Subcutaneous abdominal adipose tissue (tissue), 5 donors: ENCODE results near the gene STRN3.
"Not testable (repeated sequence)": the region's sequence is repeated elsewhere in the genome, so short reads cannot be mapped to it uniquely, and the experiment has no call there.

Experiments used
- H3K27ac ChIP-seq: one replicate; pipeline ENCODE4 v1.7.0; 2013; ENCODE audit warnings: low read depth, mild to moderate bottlenecking, inconsistent platforms, low read length, moderate library complexity
- H3K27me3 ChIP-seq, 5 donors: one replicate each; pipeline ENCODE4 v1.7.0; 2013; ENCODE audit warnings: low read length in 5 of 5, inconsistent platforms in 1 of 5; ENCODE audit not compliant: control insufficient read depth in 5 of 5, insufficient read depth in 4 of 5
- H3K36me3 ChIP-seq, 5 donors: one replicate each; pipeline ENCODE4 v1.7.0; 2013; ENCODE audit warnings: low read length in 5 of 5; ENCODE audit not compliant: control insufficient read depth in 5 of 5, insufficient read depth in 5 of 5
- H3K4me1 ChIP-seq, 5 donors: one replicate each; pipeline ENCODE4 v1.7.0; 2013; ENCODE audit warnings: low read length in 5 of 5, mild to moderate bottlenecking in 3 of 5, moderate library complexity in 1 of 5; ENCODE audit not compliant: control insufficient read depth in 5 of 5, insufficient read depth in 5 of 5
- H3K4me3 ChIP-seq, 5 donors: one replicate each; pipeline ENCODE4 v1.7.0; 2013; ENCODE audit warnings: low read length in 5 of 5, low read depth in 1 of 5
- H3K9ac ChIP-seq, 5 donors: one replicate each; pipeline ENCODE4 v1.7.0; 2013; ENCODE audit warnings: low read length in 5 of 5, mild to moderate bottlenecking in 4 of 5, moderate library complexity in 3 of 5
- H3K9me3 ChIP-seq, 5 donors: one replicate each; pipeline ENCODE4 v1.7.0; 2013; ENCODE audit warnings: low read length in 5 of 5; ENCODE audit not compliant: control insufficient read depth in 5 of 5
- donor health status: healthy.
- donor health status: healthy.
- donor health status: healthy.
- donor health status: healthy.
- donor health status: healthy.

STRN3 gene

DNA sequence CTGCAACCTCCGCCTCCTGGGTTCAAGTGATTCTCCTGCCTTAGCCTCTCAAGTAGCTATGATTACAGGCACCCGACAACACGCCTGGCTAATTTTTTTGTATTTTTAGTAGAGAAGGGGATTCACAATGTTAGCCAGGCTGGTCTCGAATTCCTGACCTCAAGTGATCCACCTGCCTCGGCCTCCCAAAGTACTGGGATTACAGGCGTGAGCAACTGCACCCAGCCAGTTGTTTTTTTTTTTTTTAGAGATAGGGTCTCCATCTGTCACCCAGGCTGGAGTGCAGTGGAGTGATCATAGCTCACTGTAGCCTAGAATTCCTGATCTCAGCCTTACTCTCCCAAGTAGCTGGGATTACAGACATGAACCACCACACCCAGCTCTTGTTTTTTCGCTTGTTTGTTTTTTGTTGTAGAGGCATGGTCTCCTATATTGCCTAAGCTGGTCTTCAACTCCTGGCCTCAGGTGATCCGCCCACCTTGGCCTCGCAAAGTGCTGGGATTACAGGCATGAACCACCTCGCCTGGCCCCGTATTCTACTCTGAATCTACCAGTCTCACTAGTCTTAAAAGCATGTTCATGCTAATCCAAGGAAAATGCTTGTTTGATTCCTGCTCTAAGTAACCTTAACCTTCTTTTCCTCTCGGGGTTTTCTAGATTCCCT lies 31.7 kb upstream of the STRN3 start:
- Histone ChIP-seq H3K27me3 (no peaks in the 10 kb centered on the region), H3K9ac (no peak overlapping the region), H3K27ac (no peak overlapping the region), H3K9me3 (no peaks in the 10 kb centered on the region), H3K36me3 (no peaks in the 10 kb centered on the region), H3K4me1 (peaks cover 0 to 16% (median 5%) of the 10 kb centered on the region in 5 donors), H3K4me3 (no peak overlapping the region)

DNA sequence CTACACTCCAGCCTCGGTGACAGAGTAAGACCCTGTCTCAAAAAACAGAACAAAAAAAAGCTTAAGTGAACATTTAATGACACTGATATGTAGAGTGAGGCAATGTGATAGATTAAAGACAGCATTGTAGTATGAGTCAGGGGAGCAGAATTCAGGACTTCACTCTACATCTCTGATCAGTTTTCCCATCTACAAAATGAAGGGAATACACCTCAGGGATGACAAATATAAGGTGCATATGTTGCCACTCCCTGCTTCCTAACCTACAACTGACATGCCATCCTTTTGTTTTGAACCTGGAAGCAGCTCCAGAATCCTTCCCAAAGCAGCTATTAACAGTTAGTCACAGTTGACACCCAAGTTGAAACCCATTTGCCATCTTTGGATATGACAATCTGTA lies 30.9 kb upstream of the STRN3 start:
- H3K27me3 ChIP-seq: no peaks in the 10 kb centered on the region
- no peak overlapping the region for H3K9ac ChIP-seq
- no peak overlapping the region for H3K27ac ChIP-seq
- H3K4me1 ChIP-seq: peaks cover 0 to 16% (median 5%) of the 10 kb centered on the region in 5 donors
- H3K36me3 ChIP-seq: no peaks in the 10 kb centered on the region
- no peak overlapping the region for H3K4me3 ChIP-seq
- no peaks in the 10 kb centered on the region for H3K9me3 ChIP-seq

DNA sequence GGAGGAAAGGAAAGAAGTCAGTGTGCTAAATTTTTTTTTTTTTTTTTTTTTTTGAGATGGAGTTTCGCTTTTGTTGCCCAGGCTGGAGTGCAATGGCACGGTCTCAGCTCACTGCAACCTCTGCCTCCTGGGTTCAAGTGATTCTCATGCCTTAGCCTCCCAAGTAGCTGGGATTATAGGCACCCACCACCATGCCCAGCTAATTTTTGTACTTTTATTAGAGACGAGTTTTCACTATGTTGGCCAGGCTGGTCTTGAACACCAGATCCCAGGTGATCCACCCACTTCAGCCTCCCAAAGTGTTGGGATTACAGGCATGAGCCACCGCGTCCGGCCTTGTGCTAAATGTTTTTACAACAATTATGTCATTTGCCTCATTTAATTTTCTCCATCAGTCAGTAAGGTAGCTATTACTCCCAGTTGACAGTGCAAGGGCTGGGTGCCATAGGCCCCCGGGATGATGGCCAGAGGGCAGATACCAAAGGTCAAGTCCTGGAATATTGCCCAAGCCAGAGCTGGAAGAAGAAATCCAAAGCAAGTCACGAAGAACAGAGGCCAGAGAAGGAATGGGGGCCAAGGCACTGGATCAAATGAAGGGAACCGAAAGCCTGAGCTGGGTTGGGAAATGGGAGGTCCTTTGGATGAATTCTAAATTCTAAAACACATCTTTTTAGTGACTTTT lies 26.9 kb upstream of the STRN3 start:
- peak overlapping the region; percentile 16 for H3K27ac ChIP-seq
- H3K4me1 ChIP-seq: peaks cover 2 to 18% (median 7%) of the 10 kb centered on the region in 5 donors
- H3K36me3 ChIP-seq, H3K4me3 ChIP-seq, H3K9ac ChIP-seq, H3K9me3 ChIP-seq, H3K27me3 ChIP-seq: not testable (repeated sequence)

DNA sequence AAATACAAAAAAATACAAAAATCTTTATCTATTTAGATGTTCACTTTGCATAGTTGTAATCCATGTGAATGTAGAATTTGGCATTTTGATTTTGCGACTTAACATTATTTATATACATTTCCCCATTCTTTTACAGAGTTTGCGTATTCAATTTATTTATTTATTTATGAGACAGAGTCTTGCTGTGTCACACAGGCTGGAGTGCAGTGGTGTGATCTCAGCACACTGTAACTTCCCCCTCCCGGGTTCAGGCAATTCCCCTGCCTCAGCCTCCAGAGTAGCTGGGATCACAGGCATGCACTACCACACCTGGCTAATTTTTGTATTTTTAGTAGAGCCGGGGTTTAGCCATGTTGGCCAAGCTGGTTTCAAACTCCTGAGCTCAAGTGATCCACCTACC lies 25.3 kb upstream of the STRN3 start:
- Histone ChIP-seq H3K9me3 (no peaks in the 10 kb centered on the region), H3K4me1 (peaks cover 2 to 18% (median 7%) of the 10 kb centered on the region in 5 donors), H3K27ac (no peak overlapping the region), H3K9ac (no peak overlapping the region), H3K4me3 (no peak overlapping the region), H3K27me3 (no peaks in the 10 kb centered on the region), H3K36me3 (no peaks in the 10 kb centered on the region)

DNA sequence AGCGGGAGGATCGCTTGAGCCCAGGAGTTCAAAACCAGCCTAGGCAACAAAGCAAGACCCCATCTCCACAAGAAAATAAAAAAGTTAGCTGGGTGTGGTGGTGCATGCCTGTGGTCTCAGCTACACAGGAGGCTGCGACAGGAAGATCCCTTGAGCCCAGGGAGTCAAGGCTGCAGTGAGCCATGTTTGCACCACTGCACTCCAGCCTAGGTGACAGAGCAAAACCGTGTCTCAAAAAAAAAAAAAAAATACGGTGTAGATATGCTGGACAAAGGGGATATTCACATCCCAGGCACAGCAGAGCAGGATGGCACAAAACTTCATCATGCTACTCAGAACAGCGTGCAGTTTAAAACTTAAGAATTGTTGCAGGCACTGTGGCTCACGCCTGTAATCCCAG lies 24.8 kb upstream of the STRN3 start:
- Histone ChIP-seq H3K27me3 (no peaks in the 10 kb centered on the region), H3K36me3 (no peaks in the 10 kb centered on the region), H3K4me3 (no peak overlapping the region)

DNA sequence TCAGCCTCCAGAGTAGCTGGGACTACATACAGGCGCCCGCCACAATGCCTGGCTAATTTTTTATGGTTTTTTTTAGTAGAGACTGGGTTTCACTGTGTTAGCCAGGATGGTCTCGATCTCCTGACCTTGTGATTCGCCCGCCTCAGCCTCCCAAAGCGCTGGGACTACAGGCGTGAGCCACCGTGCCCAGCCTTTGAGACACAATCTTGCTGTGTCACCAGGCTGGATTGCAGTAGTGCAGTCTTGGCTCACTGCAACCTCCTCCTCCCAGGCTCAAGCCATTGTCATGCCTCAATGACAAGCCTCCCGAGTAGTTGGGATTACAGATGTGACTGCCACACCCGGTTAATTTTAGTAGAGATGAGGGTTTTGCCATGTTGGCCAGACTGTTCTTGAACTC lies 21.3 kb upstream of the STRN3 start:
- Histone ChIP-seq H3K9ac (no peak overlapping the region), H3K27me3 (no peaks in the 10 kb centered on the region), H3K9me3 (no peaks in the 10 kb centered on the region), H3K36me3 (no peaks in the 10 kb centered on the region), H3K4me3 (no peak overlapping the region), H3K4me1 (peaks cover 0 to 6% (median 4%) of the 10 kb centered on the region in 5 donors), H3K27ac (no peak overlapping the region)

More for the DNA sequence above, 24.8 kb upstream of the STRN3 start:
- Histone ChIP-seq H3K9ac (no peak overlapping the region), H3K4me1 (peaks cover 2 to 18% (median 7%) of the 10 kb centered on the region in 5 donors), H3K27ac (no peak overlapping the region), H3K9me3 (no peaks in the 10 kb centered on the region)

DNA sequence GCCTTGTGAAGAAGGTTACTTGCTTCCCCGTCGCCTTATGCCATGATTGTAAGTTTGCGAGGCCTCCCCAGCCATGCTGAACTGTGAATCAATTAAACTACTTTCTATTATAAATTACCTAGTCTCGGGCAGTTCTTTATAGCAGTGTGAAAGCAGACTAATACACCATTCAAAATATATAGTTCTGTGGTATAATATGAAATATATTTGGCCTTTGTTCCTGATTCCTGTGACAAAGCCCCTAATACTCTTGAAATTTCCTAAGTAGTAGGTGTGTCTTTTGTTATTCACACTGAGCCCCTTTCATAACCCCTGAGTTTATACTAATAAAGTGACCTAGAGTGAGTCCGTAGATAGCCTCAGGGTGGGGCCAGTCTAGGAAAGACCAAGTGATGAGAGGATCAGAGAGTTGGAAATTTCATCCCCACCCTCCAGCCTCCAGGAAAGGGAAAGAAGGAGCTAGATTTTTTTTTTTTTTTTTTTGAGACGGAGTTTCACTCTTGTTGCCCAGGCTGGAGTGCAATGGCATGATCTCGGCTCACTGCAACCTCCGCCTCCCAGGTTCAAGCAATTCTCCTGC lies 19.4 kb upstream of the STRN3 start:
- Histone ChIP-seq H3K27ac (no peak overlapping the region), H3K4me3 (no peak overlapping the region), H3K27me3 (no peaks in the 10 kb centered on the region), H3K4me1 (peaks cover 0 to 6% (median 4%) of the 10 kb centered on the region in 5 donors), H3K36me3 (no peaks in the 10 kb centered on the region), H3K9me3 (no peaks in the 10 kb centered on the region), H3K9ac (no peak overlapping the region)

DNA sequence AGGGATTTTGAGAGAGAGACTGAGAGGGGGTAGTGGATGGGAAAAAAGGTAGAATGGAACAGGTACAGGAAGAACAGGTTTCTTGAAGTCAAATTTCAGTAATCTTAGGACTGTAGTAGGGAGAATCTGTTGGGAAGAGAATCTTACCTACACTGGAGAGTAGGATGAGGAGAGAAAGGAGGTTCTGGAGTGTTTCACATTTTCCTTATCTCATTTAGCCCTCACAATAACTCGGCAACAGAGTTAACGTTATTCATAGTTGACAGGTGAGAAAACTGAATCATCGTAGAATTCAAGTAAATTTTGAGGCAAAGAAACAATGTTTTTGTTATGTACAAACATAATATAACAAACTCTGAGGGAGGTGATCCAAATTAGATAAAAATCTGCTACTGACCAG lies 17.2 kb upstream of the STRN3 start:
- H3K4me3 ChIP-seq: no peak overlapping the region
- H3K27me3 ChIP-seq: no peaks in the 10 kb centered on the region
- H3K36me3 ChIP-seq: peaks cover 0 to 1% (median 0%) of the 10 kb centered on the region in 5 donors
- peaks cover 0 to under 1% (median 0%) of the 10 kb centered on the region in 5 donors for H3K4me1 ChIP-seq
- no peak overlapping the region for H3K27ac ChIP-seq
- H3K9me3 ChIP-seq: no peaks in the 10 kb centered on the region
- no peak overlapping the region for H3K9ac ChIP-seq

DNA sequence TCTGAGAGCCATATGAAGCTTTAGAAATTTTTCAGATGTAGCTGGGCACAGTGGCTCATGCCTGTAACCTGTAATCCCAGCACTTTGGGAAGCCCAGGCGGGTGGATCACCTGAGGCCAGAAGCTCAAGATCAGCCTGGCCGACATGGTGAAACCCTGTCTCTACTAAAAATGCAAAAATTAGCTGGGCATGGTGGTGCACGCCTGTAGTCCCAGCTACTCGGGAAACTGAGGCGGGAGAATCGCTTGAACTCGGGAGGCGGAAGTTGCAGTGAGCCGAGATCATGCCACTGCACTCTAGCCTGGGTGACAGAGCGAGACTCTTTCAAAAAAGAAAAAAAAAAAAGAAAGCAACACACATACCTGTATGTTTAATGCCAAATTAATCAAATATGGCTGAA lies 16.7 kb upstream of the STRN3 start:
- not testable (repeated sequence) for H3K27ac ChIP-seq, H3K36me3 ChIP-seq, H3K27me3 ChIP-seq, H3K4me3 ChIP-seq, H3K9ac ChIP-seq, H3K4me1 ChIP-seq, H3K9me3 ChIP-seq

DNA sequence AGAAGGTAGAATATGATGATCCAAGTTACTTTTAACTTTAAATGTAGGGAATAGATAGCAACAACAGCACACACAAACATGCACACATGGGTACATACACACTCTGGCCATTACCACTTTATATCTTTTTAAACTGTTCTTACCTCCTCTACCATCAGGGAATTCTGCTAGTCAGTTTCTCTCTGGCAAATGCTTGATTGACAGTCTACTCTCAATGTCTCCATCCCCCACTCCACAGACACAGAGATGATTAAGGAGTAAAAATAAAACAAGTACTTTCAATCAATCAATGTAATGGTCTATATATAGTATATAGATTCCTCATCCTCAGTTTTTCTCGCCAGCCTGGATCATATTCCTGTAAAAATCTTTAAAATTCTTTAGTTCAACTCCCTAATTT lies 16.1 kb upstream of the STRN3 start:
- H3K36me3 ChIP-seq: peaks cover 0 to 3% (median 0%) of the 10 kb centered on the region in 5 donors
- peaks cover 0 to 7% (median 0%) of the 10 kb centered on the region in 5 donors for H3K4me1 ChIP-seq
- H3K4me3 ChIP-seq: no peak overlapping the region
- H3K27me3 ChIP-seq: no peaks in the 10 kb centered on the region
- no peaks in the 10 kb centered on the region for H3K9me3 ChIP-seq
- no peak overlapping the region for H3K9ac ChIP-seq
- no peak overlapping the region for H3K27ac ChIP-seq
